Mammary epithelial cell (primary cell): Measurements from ENCODE around the gene CACNA2D4.

Experiments used
- EZH2 ChIP-seq: IDR thresholded peaks from 2 replicates; pipeline ENCODE4 v1.6.1; 2012; ENCODE audit warnings: low read length, inconsistent platforms, borderline replicate concordance
- TF ChIP-seq, protein P1 (sequence below), 2 donors: IDR thresholded peaks in 1 of 2; conservative IDR thresholded peaks in 1 of 2; 2 replicates each; pipeline ENCODE4 v1.5.1; 2011 to 2012; ENCODE audit warnings: inconsistent platforms in 2 of 2, low read length in 2 of 2, mild to moderate bottlenecking in 2 of 2, control low read depth in 1 of 2, low read depth in 1 of 2; ENCODE audit not compliant: insufficient read depth in 1 of 2; ENCODE audit errors: extremely low read depth in 1 of 2

DNA sequence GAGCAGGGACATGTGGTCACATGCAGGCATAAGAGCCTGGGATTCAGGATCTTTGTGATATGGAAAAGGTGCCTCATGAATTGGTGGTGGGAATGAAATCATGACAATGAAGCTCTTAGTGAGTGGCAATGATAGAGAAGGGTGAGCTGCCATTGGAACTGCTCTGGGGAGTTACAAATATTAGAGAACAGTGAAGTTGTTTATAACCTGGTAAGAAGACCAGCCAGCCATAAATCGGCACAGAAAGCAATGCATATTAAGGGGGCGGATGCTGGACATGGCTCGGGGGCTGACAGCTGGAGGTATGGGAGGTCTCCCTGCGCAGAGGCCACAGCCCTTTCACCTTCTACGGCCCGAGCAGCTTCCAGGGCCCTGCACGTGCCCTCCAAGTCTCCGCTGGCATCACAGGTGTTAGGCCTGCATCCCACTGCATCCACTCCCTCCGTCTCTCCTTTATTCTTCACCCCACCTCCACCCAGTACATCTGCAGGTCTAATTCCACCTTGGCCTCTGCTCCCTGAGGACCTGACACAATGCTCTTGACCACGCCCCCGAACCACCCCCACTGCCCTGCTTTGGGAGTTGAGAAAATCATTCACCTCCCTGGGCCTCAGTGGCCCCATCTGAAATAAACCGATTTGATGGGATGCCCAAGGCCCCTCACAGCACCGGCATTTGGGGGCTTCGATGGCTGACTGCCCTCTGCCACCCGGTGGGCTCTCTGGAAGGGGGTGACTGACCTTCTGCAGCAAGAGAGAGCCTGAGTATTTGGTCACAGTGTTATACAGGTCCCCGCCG is 4.1 kb downstream of the CACNA2D4 start:
- TF ChIP-seq, protein P1, sequence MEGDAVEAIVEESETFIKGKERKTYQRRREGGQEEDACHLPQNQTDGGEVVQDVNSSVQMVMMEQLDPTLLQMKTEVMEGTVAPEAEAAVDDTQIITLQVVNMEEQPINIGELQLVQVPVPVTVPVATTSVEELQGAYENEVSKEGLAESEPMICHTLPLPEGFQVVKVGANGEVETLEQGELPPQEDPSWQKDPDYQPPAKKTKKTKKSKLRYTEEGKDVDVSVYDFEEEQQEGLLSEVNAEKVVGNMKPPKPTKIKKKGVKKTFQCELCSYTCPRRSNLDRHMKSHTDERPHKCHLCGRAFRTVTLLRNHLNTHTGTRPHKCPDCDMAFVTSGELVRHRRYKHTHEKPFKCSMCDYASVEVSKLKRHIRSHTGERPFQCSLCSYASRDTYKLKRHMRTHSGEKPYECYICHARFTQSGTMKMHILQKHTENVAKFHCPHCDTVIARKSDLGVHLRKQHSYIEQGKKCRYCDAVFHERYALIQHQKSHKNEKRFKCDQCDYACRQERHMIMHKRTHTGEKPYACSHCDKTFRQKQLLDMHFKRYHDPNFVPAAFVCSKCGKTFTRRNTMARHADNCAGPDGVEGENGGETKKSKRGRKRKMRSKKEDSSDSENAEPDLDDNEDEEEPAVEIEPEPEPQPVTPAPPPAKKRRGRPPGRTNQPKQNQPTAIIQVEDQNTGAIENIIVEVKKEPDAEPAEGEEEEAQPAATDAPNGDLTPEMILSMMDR (conservative IDR thresholded peaks at IDR 0.05 in 1 of 2, IDR thresholded peaks at IDR 0.05 in 1 of 2; ENCODE audit: extremely low read depth in 1 of 2, insufficient read depth in 1 of 2, low read depth in 1 of 2, low read length in 2 of 2) = no peak
- TF ChIP-seq EZH2 = no peak
